OCI-LY3 (cell line): Measurements from ENCODE around the gene ARHGAP4.

Source experiments
- H2AFZ ChIP-seq: fragments of 200-600, 300-600 bp; shearing (Covaris generic); 2 replicates; pipeline ENCODE4 v1.6.0; 2014; ENCODE audit warnings: antibody characterized with exemption, low read depth, low read length
- H3K27ac ChIP-seq: fragments of 200-600, 300-600 bp; sonication (generic); 2 replicates; pipeline ENCODE4 v1.5.1; 2014; ENCODE audit warnings: mild to moderate bottlenecking, low read length, moderate library complexity, mixed read lengths
- H3K27me3 ChIP-seq: fragments of 200-600, 300-600 bp; sonication (generic); 2 replicates; pipeline ENCODE4 v1.6.1; 2014; ENCODE audit warnings: low read depth, low read length, mixed read lengths
- H3K36me3 ChIP-seq: fragments of 200-600, 300-600 bp; sonication (generic); replicated peaks from 2 replicates; pipeline ENCODE3; 2014; ENCODE audit warnings: low read depth, low read length, mixed read lengths
- H3K4me1 ChIP-seq: fragments of 300-600, 200-600 bp; sonication (generic); 2 replicates; pipeline ENCODE4 v1.6.1; 2014; ENCODE audit warnings: low read length, mixed read lengths
- H3K4me2 ChIP-seq: fragments of 200-600, 300-600 bp; sonication (generic); 2 replicates; pipeline ENCODE4 v1.6.1; 2014; ENCODE audit warnings: low read length, mixed read lengths
- H3K4me3 ChIP-seq: fragments of 300-600, 200-600 bp; sonication (generic); 2 replicates; pipeline ENCODE4 v1.5.1; 2014; ENCODE audit warnings: antibody characterized with exemption, mild to moderate bottlenecking, low read length, moderate library complexity
- H3K79me2 ChIP-seq: fragments of 300-600, 200-600 bp; shearing (Covaris generic); 2 replicates; pipeline ENCODE4 v1.6.1; 2014; ENCODE audit warnings: mild to moderate bottlenecking, low read length, mixed read lengths
- H3K9ac ChIP-seq: fragments of 300-600, 200-600 bp; shearing (Covaris generic); 2 replicates; pipeline ENCODE4 v1.6.0; 2014; ENCODE audit warnings: mild to moderate bottlenecking, low read length, moderate library complexity
- H3K9me3 ChIP-seq: fragments of 200-600, 300-600 bp; shearing (Covaris generic); 2 replicates; pipeline ENCODE4 v1.6.1; 2014; ENCODE audit warnings: low read length, mixed read lengths; ENCODE audit not compliant: insufficient read depth
- H4K20me1 ChIP-seq: fragments of 200-600, 300-600 bp; sonication (generic); 2 replicates; pipeline ENCODE4 v1.6.1; 2016; ENCODE audit warnings: low read length, mixed read lengths; ENCODE audit not compliant: insufficient read depth
- CTCF ChIP-seq: fragments of 200-600, 300-600 bp; sonication (generic); IDR thresholded peaks from 2 replicates; pipeline ENCODE4 v1.5.1; 2014; ENCODE audit warnings: antibody characterized with exemption, low read length, low read depth
- EZH2phosphoT487 ChIP-seq: fragments of 200-600 bp; shearing (Covaris generic); IDR thresholded peaks from 2 replicates; pipeline ENCODE4 v1.6.1; 2018; ENCODE audit warnings: antibody characterized with exemption, mixed run types, low read depth

The ARHGAP4 gene

DNA sequence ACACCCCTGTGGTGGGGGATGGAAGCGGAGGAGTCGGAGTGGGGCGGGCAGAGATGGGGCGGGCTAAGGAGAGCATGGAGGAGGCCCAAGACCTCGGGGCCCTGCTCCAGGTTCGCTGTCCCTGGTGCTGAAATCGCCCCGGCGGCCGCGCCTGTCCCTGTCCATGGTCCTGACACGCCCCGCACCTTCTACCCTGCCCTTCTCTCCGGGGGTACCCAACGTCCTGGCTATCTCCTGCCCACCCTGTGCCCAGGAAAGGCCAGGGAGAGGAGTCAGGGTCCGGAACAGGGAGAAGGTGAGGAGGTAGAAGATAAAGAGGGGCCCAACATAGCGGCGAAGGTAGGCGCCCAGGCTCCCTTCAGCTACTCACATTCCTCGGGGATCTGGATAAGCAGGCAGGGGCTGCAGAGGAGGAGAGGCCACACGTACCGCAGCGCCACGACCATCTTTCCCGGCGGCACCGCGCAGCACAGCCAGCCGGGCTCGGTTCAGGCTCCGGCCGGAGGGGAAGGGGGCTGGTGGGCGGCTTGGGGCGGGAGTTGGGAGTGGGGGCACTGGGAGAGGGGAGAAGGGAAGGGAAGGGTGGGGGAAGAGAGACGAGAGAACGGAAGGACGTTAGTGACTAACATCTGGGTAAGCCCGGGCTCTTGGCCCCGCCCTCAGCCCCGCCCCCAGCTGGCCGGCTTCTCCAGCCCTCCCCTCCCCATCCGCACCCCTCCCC, 50.5 kb downstream of the ARHGAP4 start:
- H2AFZ ChIP-seq: no peak overlapping the region
- H3K27ac ChIP-seq: no peak overlapping the region
- no peaks in the 10 kb centered on the region for H3K9me3 ChIP-seq
- peaks cover 27% of the 10 kb centered on the region for H4K20me1 ChIP-seq
- no peaks in the 10 kb centered on the region for H3K27me3 ChIP-seq
- H3K9ac ChIP-seq: no peak overlapping the region
- H3K36me3 ChIP-seq: no peaks in the 10 kb centered on the region
- no peak overlapping the region for H3K4me3 ChIP-seq
- H3K79me2 ChIP-seq: no peaks in the 10 kb centered on the region
- TF ChIP-seq CTCF: no peak
- TF ChIP-seq EZH2phosphoT487: no peak
- no peak overlapping the region for H3K4me2 ChIP-seq
- peaks cover 30% of the 10 kb centered on the region for H3K4me1 ChIP-seq

- Histone ChIP-seq H3K9ac (no peak overlapping the region), H3K4me3 (no peak overlapping the region), H4K20me1 (peaks cover 27% of the 10 kb centered on the region), H3K9me3 (no peaks in the 10 kb centered on the region), H3K79me2 (no peaks in the 10 kb centered on the region), H3K4me2 (no peak overlapping the region), H3K27ac (no peak overlapping the region), H3K27me3 (no peaks in the 10 kb centered on the region), H3K36me3 (no peaks in the 10 kb centered on the region), H2AFZ (no peak overlapping the region), H3K4me1 (peaks cover 20% of the 10 kb centered on the region)
- no peak for TF ChIP-seq EZH2phosphoT487
- TF ChIP-seq CTCF: no peak
Measured at GRCh38 chrX:153874366-153875125, 51.5 kb downstream of the ARHGAP4 start.

GRCh38 chrX:153874085-153874365, 52.0 kb downstream of the ARHGAP4 start:
- no peak overlapping the region for H3K9ac ChIP-seq
- peaks cover 14% of the 10 kb centered on the region for H3K4me1 ChIP-seq
- H3K27ac ChIP-seq: no peak overlapping the region
- TF ChIP-seq EZH2phosphoT487: no peak
- TF ChIP-seq CTCF: no peak
- H3K36me3 ChIP-seq: no peaks in the 10 kb centered on the region
- H4K20me1 ChIP-seq: peaks cover 27% of the 10 kb centered on the region
- H2AFZ ChIP-seq: no peak overlapping the region
- H3K27me3 ChIP-seq: no peaks in the 10 kb centered on the region
- H3K4me2 ChIP-seq: no peak overlapping the region
- no peak overlapping the region for H3K4me3 ChIP-seq
- no peaks in the 10 kb centered on the region for H3K9me3 ChIP-seq
- H3K79me2 ChIP-seq: no peaks in the 10 kb centered on the region

- TF ChIP-seq CTCF: no peak
- TF ChIP-seq EZH2phosphoT487: no peak
- H4K20me1 ChIP-seq: peaks cover 27% of the 10 kb centered on the region
- no peaks in the 10 kb centered on the region for H3K27me3 ChIP-seq
- no peak overlapping the region for H3K4me3 ChIP-seq
- H3K4me1 ChIP-seq: peaks cover 9% of the 10 kb centered on the region
- no peak overlapping the region for H2AFZ ChIP-seq
- no peaks in the 10 kb centered on the region for H3K79me2 ChIP-seq
- H3K4me2 ChIP-seq: no peak overlapping the region
- no peaks in the 10 kb centered on the region for H3K9me3 ChIP-seq
- no peak overlapping the region for H3K27ac ChIP-seq
- no peaks in the 10 kb centered on the region for H3K36me3 ChIP-seq
- H3K9ac ChIP-seq: no peak overlapping the region
Measured at GRCh38 chrX:153873282-153874084, 52.6 kb downstream of the ARHGAP4 start.
